Stomach (tissue), 9 donors: Measurements from ENCODE around the gene LIPE. TPM values are rescaled to one million over a fixed set of nuclear protein-coding genes. Genes with fewer than 3 reads are reported as not detected.
A peak's percentile ranks its signal among the peaks of the same experiment; 100 is the strongest.

Experiments
- DNase-seq, 2 donors: peaks; one replicate each; pipeline versions ENCODE4 v3.0.0 to v3.0.0-alpha.2; 2013 to 2019
- H3K27ac ChIP-seq, 5 donors: fragments of 200-600 bp in 4 of 5; sonication (generic) in 4 of 5; one replicate each; pipeline ENCODE4 v1.5.1; 2013 to 2019; ENCODE audit warnings: mild to moderate bottlenecking in 1 of 5, moderate library complexity in 1 of 5
- H3K27me3 ChIP-seq, 3 donors: fragments of 200-600 bp; sonication (generic); one replicate each; pipeline ENCODE4 v1.5.1; 2017 to 2019; ENCODE audit warnings: mixed run types in 1 of 3
- H3K36me3 ChIP-seq, 4 donors: fragments of 200-600 bp; sonication (generic); 1 replicate in 3 of 4; 2 replicates in 1 of 4; pipeline ENCODE4 v1.5.1; 2016 to 2019
- H3K4me1 ChIP-seq, 4 donors: fragments of 200-600 bp; sonication (generic); one replicate each; pipeline ENCODE4 v1.5.1; 2016 to 2019
- H3K4me3 ChIP-seq, 4 donors: fragments of 200-600 bp; sonication (generic) in 3 of 4; one replicate each; pipeline ENCODE4 v1.5.1; 2016 to 2019; ENCODE audit warnings: mild to moderate bottlenecking in 1 of 4
- H3K9me3 ChIP-seq, 4 donors: fragments of 200-600 bp; sonication (generic); one replicate each; pipeline ENCODE4 v1.5.1; 2016 to 2019
- EP300 ChIP-seq: sonication (generic); formaldehyde crosslinking; IDR thresholded peaks from one replicate; pipeline ENCODE4 v1.6.1; 2017; ENCODE audit warnings: antibody characterized with exemption
- POLR2A ChIP-seq, 4 donors: fragments of 450-650 bp; IDR thresholded peaks; one replicate each; pipeline ENCODE4 v1.6.1; 2016; ENCODE audit warnings: antibody characterized with exemption in 4 of 4, control low read depth in 2 of 4, mild to moderate bottlenecking in 1 of 4, moderate library complexity in 1 of 4
- POLR2AphosphoS5 ChIP-seq, 3 donors: sonication (generic); formaldehyde crosslinking; IDR thresholded peaks; one replicate each; pipeline ENCODE4 v1.6.1; 2016; ENCODE audit warnings: antibody characterized with exemption in 3 of 3
- WGBS, 5 donors: extraction: QIAGEN DNeasy Blood & Tissue Kit in 3 of 5; methylation state at CpG; one replicate each; pipeline versions ENCODE4 v1.1.5 to v1.1.7; 2013 to 2018; 5-methylcytosine and 5-hydroxymethylcytosine counted together
- intact Hi-C: fragments of 100-400 bp; cut with DNase I; formaldehyde crosslinking; loops from one replicate; pipeline ENCODE4 v1.15.1; 2023; ENCODE audit warnings: low total_unique reads
- polyA plus RNA-seq, 3 donors: library from polyadenylated mRNA; stranded (reverse); fragments of 200-250 nt; gene quantifications; one replicate each; pipeline ENCODE4 v1.2.3, GENCODE V29; 2013
- total RNA-seq, 5 donors: library from RNA; depleted of rRNA; stranded (reverse); fragments of >200 nt; gene quantifications; one replicate each; pipeline versions ENCODE4 v1.1.0 to v1.2.3, GENCODE V29; 2014 to 2016
- TF ChIP-seq, protein P1 (sequence below), 7 experiments: fragments of 450-650 bp in 4 of 7; fragments of 200-600 bp in 3 of 7; sonication (generic) in 3 of 7; IDR thresholded peaks; one replicate each; pipeline ENCODE4 v1.5.1; 2016 to 2019; ENCODE audit warnings: antibody characterized with exemption in 7 of 7, control low read depth in 2 of 7, mild to moderate bottlenecking in 1 of 7
- donor health status: healthy with polysubstance abuse.
- donor health status: Bipolar disorder and iron deficiency.
- donor health status: healthy.

Gene LIPE
- total and polyA plus RNA-seq, 8 donors: 3.1 to 139 (median 10.6) TPM

DNA sequence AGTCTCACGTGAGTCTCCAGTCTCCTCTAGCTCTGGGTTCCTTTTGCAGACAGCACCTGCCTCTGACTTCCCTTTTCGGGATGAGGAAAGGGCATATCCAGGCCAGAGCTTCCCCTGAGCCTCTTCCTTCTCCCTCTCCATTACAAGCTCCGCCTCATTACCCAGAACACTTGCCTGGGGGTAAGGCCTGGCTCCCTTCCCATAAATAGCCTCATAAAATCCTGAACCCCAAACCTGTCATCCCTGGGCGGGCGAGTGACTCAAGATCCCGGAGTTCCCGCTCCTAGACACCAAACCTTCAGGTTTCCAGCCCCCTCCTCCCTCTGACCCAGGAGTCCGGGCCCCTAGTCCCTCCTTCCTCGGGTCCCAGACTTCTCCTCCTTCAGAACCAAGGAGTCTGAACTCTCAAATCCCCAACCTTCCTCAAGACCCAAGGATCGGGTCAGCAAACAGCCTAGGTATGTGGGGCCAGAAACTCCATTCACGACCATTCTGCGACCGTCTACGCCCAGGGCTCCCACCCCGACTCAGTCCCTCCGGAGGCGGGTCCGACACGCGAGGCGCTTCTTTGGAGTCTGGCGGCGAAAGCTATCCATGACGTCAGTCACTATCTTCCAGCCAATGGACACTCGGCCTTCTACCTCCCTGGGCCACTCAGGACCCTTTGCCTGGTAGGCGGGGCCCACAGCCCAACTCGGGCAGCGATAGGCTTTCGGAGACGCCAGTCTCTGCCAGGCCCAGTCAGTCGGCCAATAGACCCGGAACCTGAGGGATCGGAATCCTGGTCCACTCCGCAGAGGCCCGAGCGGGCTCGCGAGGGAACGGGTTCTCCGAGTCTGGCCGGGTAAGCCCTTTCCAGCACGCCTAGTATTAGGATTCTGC is 30.6 kb downstream of the LIPE start:
- Histone ChIP-seq H3K9me3 (no peaks in the 10 kb centered on the region), H3K27me3 (peaks cover 0 to 3% (median 2%) of the 10 kb centered on the region in 3 donors), H3K27ac (peak overlapping the region; percentile 50 to 84 (median 73)), H3K4me3 (peak overlapping the region; percentile 51 to 60 (median 52)), H3K4me1 (peaks cover 13 to 33% (median 24%) of the 10 kb centered on the region in 4 donors), H3K36me3 (no peaks in the 10 kb centered on the region)
- TF ChIP-seq, protein P1, sequence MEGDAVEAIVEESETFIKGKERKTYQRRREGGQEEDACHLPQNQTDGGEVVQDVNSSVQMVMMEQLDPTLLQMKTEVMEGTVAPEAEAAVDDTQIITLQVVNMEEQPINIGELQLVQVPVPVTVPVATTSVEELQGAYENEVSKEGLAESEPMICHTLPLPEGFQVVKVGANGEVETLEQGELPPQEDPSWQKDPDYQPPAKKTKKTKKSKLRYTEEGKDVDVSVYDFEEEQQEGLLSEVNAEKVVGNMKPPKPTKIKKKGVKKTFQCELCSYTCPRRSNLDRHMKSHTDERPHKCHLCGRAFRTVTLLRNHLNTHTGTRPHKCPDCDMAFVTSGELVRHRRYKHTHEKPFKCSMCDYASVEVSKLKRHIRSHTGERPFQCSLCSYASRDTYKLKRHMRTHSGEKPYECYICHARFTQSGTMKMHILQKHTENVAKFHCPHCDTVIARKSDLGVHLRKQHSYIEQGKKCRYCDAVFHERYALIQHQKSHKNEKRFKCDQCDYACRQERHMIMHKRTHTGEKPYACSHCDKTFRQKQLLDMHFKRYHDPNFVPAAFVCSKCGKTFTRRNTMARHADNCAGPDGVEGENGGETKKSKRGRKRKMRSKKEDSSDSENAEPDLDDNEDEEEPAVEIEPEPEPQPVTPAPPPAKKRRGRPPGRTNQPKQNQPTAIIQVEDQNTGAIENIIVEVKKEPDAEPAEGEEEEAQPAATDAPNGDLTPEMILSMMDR (IDR thresholded peaks at IDR 0.05): no peak
- TF ChIP-seq POLR2AphosphoS5 (IDR thresholded peaks at IDR 0.05): peak; percentile 74 to 88 (median 79)
- peak; percentile 99 to 100 for DNase-seq
- intact Hi-C loops: no loop called here
- WGBS, 5 donors: 4 to 7% (median 5%) methylated on average over 38 to 42 of the region's 42 CpGs

GRCh38 chr19:42394751-42395150 is 32.4 kb downstream of the LIPE start:
- H3K27ac ChIP-seq: no peak overlapping the region
- H3K27me3 ChIP-seq: peaks cover 6 to 22% (median 21%) of the 10 kb centered on the region in 3 donors
- H3K9me3 ChIP-seq: no peaks in the 10 kb centered on the region
- intact Hi-C loops: no loop called here
- WGBS, 5 donors: 73 to 88% (median 84%) methylated on average over 8 of the region's 8 CpGs
- H3K36me3 ChIP-seq: no peaks in the 10 kb centered on the region
- TF ChIP-seq POLR2A (IDR thresholded peaks at IDR 0.05): no peak
- TF ChIP-seq, protein P1 (IDR thresholded peaks at IDR 0.05): no peak
- H3K4me3 ChIP-seq: no peak overlapping the region
- no peak for DNase-seq
- H3K4me1 ChIP-seq: peaks cover 7 to 22% (median 15%) of the 10 kb centered on the region in 4 donors

DNA sequence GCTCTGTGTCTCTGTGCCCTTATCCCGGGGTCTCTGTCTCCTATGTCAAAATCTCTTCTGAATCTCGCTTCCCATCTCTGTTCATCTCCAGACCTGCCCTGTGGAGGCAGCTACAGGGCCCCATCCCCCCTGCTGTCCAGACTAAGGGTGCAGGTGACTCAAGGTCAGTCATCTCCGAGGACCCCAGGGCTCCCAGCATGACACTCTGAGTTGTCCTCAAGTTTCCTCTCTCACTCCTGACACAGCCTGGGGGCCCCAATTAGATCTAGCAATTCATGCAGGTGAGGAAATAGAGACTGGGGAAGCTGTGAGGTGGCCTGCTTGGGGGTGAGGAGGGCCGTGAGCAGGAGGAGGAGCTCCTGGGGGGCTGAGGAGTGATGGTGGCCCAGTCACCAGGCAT is 35.0 kb downstream of the LIPE start:
- H3K36me3 ChIP-seq: no peaks in the 10 kb centered on the region
- peaks cover 3 to 14% (median 8%) of the 10 kb centered on the region in 4 donors for H3K4me1 ChIP-seq
- no peaks in the 10 kb centered on the region for H3K9me3 ChIP-seq
- H3K4me3 ChIP-seq: no peak overlapping the region
- H3K27me3 ChIP-seq: peaks cover 6 to 46% (median 40%) of the 10 kb centered on the region in 3 donors
- 61 to 76% (median 63%) methylated on average over 4 of the region's 4 CpGs for WGBS, 5 donors
- intact Hi-C loops: no loop called here
- DNase-seq: no peak
- no peak overlapping the region for H3K27ac ChIP-seq
- TF ChIP-seq, protein P1 (IDR thresholded peaks at IDR 0.05): no peak
- TF ChIP-seq EP300 (no peak), POLR2A (IDR thresholded peaks at IDR 0.05) (no peak), POLR2AphosphoS5 (IDR thresholded peaks at IDR 0.05) (no peak)

- intact Hi-C loops: no loop called here
- TF ChIP-seq, protein P1 (IDR thresholded peaks at IDR 0.05): no peak
- TF ChIP-seq POLR2AphosphoS5 (IDR thresholded peaks at IDR 0.05) (no peak), POLR2A (IDR thresholded peaks at IDR 0.05) (no peak), EP300 (no peak)
- no peaks in the 10 kb centered on the region for H3K36me3 ChIP-seq
- peaks cover 6 to 67% (median 41%) of the 10 kb centered on the region in 3 donors for H3K27me3 ChIP-seq
- DNase-seq: no peak
- H3K4me3 ChIP-seq: no peak within 1 kb of the TSS
- H3K9me3 ChIP-seq: no peaks in the 10 kb centered on the region
- 43 to 69% (median 53%) methylated on average over 12 of the region's 12 CpGs for WGBS, 5 donors
- no peak within 1 kb of the TSS for H3K27ac ChIP-seq
- peaks cover 8 to 14% (median 11%) of the 10 kb centered on the region in 4 donors for H3K4me1 ChIP-seq
Observed at GRCh38 chr19:42389899-42390298, 37.3 kb downstream of the LIPE start, which contains the start of gene CNFN. CNFN (minus strand) TSS chr19:42390297; CDS start chr19:42389037, 1,260 bp downstream.
